Measurements from ENCODE around the gene CLDN24. TPM values are rescaled to one million over a fixed set of nuclear protein-coding genes. Genes with fewer than 3 reads are reported as not detected.

CLDN24 gene
- total RNA-seq, 1 experiment from 2014 or later, result not detected

DNA sequence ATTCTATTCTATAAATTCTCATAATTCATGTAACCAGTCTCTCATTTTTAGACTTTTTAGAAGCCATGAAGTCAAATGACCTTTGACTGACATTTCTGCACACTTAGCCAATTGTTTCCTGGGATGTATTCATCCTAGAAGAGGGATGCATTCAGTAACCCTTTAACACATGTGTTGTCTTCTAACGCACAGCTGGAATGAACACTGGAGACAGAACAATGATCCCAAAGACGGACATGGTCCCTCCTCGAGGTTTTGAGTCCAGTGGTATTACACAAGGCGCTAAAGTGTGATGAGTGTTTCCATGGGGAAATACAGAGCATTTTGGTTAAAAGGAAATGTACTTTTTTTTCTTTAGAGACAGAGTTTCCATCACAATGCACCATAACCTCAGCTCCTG lies 39.8 kb upstream of the CLDN24 start:
- DNase-seq (ENCODE audit: low read depth, low spot score) (no peak), ATAC-seq (no peak)
- no peaks in the 10 kb centered on the region for H3K36me3 ChIP-seq (ENCODE audit: control insufficient read depth, insufficient read depth, low read length)
- no peaks in the 10 kb centered on the region for H3K4me1 ChIP-seq (ENCODE audit: control insufficient read depth, insufficient read depth, low read length)
- no peaks in the 10 kb centered on the region for H3K9me3 ChIP-seq (ENCODE audit: control insufficient read depth, insufficient read depth, low read depth, low read length)
- TF ChIP-seq TCF7L2 (IDR thresholded peaks at IDR 0.05; ENCODE audit: low read depth, low read length) (no peak), SIN3A (IDR thresholded peaks at IDR 0.05; ENCODE audit: borderline replicate concordance, insufficient read depth, low read depth, low read length) (no peak), POLR2AphosphoS5 (IDR thresholded peaks at IDR 0.05; ENCODE audit: low read depth, low read length) (no peak)
- TF ChIP-seq, protein P1, sequence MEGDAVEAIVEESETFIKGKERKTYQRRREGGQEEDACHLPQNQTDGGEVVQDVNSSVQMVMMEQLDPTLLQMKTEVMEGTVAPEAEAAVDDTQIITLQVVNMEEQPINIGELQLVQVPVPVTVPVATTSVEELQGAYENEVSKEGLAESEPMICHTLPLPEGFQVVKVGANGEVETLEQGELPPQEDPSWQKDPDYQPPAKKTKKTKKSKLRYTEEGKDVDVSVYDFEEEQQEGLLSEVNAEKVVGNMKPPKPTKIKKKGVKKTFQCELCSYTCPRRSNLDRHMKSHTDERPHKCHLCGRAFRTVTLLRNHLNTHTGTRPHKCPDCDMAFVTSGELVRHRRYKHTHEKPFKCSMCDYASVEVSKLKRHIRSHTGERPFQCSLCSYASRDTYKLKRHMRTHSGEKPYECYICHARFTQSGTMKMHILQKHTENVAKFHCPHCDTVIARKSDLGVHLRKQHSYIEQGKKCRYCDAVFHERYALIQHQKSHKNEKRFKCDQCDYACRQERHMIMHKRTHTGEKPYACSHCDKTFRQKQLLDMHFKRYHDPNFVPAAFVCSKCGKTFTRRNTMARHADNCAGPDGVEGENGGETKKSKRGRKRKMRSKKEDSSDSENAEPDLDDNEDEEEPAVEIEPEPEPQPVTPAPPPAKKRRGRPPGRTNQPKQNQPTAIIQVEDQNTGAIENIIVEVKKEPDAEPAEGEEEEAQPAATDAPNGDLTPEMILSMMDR (IDR thresholded peaks at IDR 0.05), result no peak
- TF ChIP-seq, protein P2, sequence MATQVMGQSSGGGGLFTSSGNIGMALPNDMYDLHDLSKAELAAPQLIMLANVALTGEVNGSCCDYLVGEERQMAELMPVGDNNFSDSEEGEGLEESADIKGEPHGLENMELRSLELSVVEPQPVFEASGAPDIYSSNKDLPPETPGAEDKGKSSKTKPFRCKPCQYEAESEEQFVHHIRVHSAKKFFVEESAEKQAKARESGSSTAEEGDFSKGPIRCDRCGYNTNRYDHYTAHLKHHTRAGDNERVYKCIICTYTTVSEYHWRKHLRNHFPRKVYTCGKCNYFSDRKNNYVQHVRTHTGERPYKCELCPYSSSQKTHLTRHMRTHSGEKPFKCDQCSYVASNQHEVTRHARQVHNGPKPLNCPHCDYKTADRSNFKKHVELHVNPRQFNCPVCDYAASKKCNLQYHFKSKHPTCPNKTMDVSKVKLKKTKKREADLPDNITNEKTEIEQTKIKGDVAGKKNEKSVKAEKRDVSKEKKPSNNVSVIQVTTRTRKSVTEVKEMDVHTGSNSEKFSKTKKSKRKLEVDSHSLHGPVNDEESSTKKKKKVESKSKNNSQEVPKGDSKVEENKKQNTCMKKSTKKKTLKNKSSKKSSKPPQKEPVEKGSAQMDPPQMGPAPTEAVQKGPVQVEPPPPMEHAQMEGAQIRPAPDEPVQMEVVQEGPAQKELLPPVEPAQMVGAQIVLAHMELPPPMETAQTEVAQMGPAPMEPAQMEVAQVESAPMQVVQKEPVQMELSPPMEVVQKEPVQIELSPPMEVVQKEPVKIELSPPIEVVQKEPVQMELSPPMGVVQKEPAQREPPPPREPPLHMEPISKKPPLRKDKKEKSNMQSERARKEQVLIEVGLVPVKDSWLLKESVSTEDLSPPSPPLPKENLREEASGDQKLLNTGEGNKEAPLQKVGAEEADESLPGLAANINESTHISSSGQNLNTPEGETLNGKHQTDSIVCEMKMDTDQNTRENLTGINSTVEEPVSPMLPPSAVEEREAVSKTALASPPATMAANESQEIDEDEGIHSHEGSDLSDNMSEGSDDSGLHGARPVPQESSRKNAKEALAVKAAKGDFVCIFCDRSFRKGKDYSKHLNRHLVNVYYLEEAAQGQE (IDR thresholded peaks at IDR 0.05; ENCODE audit: insufficient read depth in 1 of 2, low read depth in 2 of 2, low read length in 1 of 2), result no peak
- no peaks in the 10 kb centered on the region for H3K27me3 ChIP-seq (ENCODE audit: control insufficient read depth, insufficient read depth, low read length)
- ChIA-PET POLR2A (interaction anchor here (0.6 kb wide), 1 partner anchor 9 kb away, joined by 3 read pairs; no protein-coding TSS in a partner anchor), CTCF (no interaction called here)
- no peak overlapping the region for H3K4me3 ChIP-seq (ENCODE audit: low read depth in 2 of 2, low read length in 2 of 2)
- intact Hi-C loops (cut with micrococcal nuclease; ENCODE audit: unreplicated experiment) (no loop called here), in situ Hi-C loops (cut with HindIII; ENCODE audit: low pct_unique_long_range_greater_than_20kb, low sequenced_read_pairs) (no loop called here)
- no peak overlapping the region for H3K27ac ChIP-seq (ENCODE audit: low read length)
- no TSS peak for BruUV-seq (replicated peaks)

DNA sequence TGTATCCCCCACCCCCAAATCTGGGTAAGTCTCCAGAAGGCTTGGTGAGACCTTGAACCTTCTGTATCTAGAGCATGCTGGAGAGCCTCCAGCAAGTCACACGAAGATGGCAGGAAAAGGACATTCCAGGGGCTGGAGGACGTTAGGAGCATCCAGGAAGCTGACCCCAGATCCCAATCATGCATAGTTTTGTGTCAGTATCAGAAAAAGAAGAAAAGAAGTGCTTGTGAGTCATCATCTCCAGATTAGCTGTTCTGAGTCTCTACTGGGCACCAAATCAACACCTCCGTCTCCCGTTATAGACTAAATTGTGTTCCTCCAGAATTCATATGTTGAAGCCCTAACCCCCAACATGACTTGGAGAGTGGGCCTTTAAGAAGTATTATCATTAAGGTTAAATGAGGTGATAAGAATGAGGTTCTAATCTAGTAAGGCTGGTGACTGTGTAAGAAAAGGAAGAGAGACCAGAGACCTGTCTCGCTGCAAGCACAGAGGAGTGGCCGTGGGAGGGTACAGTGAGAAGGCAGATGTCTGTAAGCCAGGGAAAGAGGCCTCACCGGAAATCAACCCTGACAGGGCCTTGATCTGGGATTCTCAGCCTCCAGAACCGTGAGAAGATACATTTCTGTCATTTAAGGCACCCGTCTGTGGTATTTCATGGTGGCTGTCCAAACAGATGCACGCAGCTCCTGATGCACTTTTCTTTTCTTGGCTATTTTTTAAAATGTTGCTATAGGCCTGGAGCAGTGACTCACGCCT lies 38.1 kb upstream of the CLDN24 start:
- ATAC-seq (no peak), DNase-seq (ENCODE audit: low read depth, low spot score) (no peak)
- Histone ChIP-seq H3K9me3 (ENCODE audit: control insufficient read depth, insufficient read depth, low read depth, low read length) (no peaks in the 10 kb centered on the region), H3K4me3 (ENCODE audit: low read depth in 2 of 2, low read length in 2 of 2) (no peak overlapping the region), H3K4me1 (ENCODE audit: control insufficient read depth, insufficient read depth, low read length) (no peaks in the 10 kb centered on the region), H3K36me3 (ENCODE audit: control insufficient read depth, insufficient read depth, low read length) (no peaks in the 10 kb centered on the region), H3K27me3 (ENCODE audit: control insufficient read depth, insufficient read depth, low read length) (no peaks in the 10 kb centered on the region), H3K27ac (ENCODE audit: low read length) (no peak overlapping the region)
- BruUV-seq (replicated peaks), result no TSS peak
- ChIA-PET POLR2A (no interaction called here), CTCF (no interaction called here)
- TF ChIP-seq TCF7L2 (IDR thresholded peaks at IDR 0.05; ENCODE audit: low read depth, low read length), result no peak
- no peak for TF ChIP-seq SIN3A (IDR thresholded peaks at IDR 0.05; ENCODE audit: borderline replicate concordance, insufficient read depth, low read depth, low read length)
- no peak for TF ChIP-seq POLR2AphosphoS5 (IDR thresholded peaks at IDR 0.05; ENCODE audit: low read depth, low read length)
- TF ChIP-seq, protein P2 (IDR thresholded peaks at IDR 0.05; ENCODE audit: insufficient read depth in 1 of 2, low read depth in 2 of 2, low read length in 1 of 2), result no peak
- TF ChIP-seq, protein P1 (IDR thresholded peaks at IDR 0.05), result no peak
- intact Hi-C loops (cut with micrococcal nuclease; ENCODE audit: unreplicated experiment) (no loop called here), in situ Hi-C loops (cut with HindIII; ENCODE audit: low pct_unique_long_range_greater_than_20kb, low sequenced_read_pairs) (no loop called here)

All from Panc1 (cell line).